ENCODE data around the gene DGAT2.

Gene DGAT2

DNA sequence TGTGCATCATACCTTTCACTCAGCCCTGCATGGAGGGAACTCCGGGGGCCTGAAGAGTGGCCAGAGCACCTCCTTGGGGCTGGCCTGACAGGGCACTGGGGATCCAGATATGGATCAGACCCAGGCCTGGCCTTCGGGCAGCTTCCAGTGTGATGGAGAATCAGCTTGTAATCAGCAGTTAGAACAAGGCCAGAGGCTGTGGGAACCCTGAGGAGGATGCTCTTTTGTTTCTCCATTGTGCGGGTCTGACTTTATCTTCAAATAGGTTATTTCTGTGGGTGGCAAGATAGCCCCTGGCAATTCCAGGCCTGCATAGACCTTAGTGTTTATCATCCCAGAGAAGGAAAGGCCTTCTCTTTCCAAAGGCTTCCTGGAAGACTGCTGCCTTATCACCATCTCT lies 12.3 kb downstream of the DGAT2 start:
- DNase-seq (ENCODE audit: low read depth, low spot score), result no peak

- no peak for DNase-seq (ENCODE audit: low read depth, low spot score)
Measured at GRCh38 chr11:75781296-75781695, 12.7 kb downstream of the DGAT2 start.

DNA sequence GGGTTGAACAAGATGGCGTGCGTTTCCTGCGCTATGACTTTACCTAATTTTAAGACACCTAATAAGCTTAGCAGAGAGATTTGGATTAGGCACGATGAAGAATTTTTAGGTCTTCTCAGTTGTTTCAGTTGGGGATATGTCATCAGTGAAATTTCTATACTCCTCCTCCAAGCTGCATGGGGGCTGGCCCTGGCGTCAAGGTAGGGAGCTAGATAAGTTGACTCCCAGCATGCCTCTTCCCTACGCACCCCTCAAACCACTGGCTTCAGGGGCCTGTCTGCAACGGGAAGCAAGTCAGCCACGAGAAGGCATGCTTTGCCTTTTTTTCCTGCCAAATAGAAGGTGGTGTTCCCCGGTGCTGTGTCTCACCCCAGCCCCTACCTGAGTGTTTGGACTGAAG lies 13.3 kb downstream of the DGAT2 start:
- DNase-seq (ENCODE audit: low read depth, low spot score), result no peak

DNA sequence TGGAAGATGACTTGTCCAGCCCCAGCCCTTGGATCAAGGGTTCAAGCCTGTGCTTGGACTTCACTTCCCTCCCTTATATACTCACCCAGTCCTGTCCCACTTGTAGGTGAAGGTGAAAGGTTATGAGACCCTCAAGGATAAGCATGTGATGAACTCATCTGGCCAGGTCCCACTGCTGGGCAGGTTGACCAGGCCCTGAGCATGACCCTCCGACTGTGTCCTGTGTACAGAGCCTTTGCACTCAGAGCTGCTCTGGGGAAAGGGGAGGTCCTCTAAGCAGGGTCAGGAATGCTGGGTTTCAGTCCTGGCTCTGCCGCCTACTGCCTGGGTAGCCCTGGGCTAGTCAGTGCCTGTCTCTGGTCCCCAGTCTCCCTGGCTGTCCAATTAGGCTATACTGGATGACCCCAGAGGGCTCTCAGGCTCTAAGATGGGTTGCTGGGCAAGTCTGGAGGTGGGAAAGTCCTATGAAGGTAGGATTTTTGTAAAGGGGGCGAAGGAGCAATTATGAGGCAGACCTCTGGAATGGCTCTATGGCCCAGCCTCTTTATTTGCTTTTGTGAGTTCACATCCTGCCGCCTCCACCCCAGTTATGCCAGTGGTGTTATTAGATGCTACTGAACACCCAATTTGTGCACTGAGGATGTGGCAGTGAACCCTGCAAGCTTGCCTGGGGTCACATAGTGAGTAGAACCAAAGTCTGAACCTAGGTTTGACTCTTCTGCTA lies 14.1 kb downstream of the DGAT2 start:
- no peak for DNase-seq (ENCODE audit: low read depth, low spot score)

GRCh38 chr11:75783416-75784084 lies 15.0 kb downstream of the DGAT2 start:
- DNase-seq (ENCODE audit: low read depth, low spot score), result no peak

GRCh38 chr11:75784085-75784478 lies 15.5 kb downstream of the DGAT2 start:
- no peak for DNase-seq (ENCODE audit: low read depth, low spot score)

DNA sequence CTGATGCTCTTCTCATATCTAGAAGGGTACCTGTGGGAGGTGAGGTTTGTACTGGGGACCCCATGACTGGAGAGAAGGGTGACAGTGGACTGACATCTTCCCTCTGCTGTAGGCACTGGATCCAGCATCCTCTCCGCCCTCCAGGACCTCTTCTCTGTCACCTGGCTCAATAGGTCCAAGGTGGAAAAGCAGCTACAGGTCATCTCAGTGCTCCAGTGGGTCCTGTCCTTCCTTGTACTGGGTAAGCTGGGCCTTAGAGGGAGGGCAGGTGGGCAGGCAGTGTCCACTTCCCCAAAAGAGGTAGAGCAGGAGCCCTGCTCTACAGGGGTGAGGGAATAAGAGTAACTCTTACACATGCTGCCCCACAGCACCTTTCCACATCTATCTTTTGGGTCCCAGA lies 15.9 kb downstream of the DGAT2 start:
- DNase-seq (ENCODE audit: low read depth, low spot score), result no peak

GRCh38 chr11:75785187-75785586 lies 16.6 kb downstream of the DGAT2 start:
- no peak for DNase-seq (ENCODE audit: low read depth, low spot score)

GRCh38 chr11:75786101-75786736 lies 17.6 kb downstream of the DGAT2 start:
- DNase-seq (ENCODE audit: low read depth, low spot score), result no peak

GRCh38 chr11:75789521-75789920 lies 20.9 kb downstream of the DGAT2 start:
- DNase-seq (ENCODE audit: low read depth, low spot score), result no peak

DNA sequence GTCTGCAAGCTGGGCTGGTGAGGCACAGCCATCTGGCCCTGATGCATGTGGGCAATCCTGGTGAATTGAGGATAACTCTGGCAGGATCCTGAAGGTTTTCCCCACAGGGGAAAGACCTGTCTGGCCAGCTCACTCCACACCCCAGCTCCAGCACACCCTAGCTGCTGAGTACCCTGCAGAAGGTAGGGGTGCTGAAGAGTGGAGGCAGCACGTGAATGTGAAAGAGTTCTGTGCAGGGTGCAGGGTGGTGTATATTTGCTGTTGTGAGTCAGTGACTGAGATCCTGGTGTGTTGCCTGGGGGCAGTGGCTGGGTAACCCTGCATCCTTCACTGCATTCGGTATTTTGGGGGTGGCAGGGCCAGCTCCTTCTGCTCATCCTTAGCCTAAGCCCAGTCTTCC lies 22.4 kb downstream of the DGAT2 start:
- DNase-seq (ENCODE audit: low read depth, low spot score), result no peak

- DNase-seq (ENCODE audit: low read depth, low spot score), result no peak
Measured at GRCh38 chr11:75792127-75792731, 23.7 kb downstream of the DGAT2 start.

DNA sequence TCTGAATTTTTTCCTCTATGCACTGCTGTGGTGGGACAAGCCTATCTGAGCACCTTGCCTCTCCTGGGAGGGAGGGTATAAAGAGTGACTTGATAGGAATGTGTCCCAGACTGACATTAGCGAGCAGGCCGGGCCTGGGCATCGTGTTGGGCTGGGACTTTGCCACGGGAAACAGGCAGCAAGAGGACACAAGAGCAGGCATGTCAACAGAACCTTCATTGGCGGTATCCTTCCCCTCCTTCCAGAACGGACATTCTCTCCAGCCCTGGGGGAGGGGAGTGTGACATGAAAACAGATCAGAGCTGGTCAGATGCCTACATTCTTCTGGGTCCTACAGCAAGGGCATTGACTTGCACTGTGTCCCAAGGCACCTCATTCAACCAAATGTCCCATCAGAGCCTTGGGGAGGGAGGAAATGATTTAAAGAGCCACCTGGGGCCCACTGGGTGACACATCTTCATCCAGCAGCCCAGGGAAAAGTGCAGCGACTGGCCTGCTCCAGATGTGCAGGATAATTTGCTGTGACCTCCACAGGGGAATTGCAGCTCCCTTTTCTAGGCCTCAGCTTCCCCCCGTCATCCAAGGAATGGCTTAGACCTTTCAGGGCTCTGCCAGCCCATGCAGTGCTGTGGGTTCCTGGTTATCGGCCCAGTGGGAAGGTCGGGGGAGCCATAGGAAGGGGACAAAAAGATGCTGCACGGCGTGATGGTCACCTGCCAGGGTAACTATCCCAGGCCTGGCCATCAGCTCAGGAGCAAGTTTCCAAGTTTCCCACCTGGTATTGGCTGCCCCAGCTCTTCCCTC lies 24.6 kb downstream of the DGAT2 start:
- no peak for DNase-seq (ENCODE audit: low read depth, low spot score)

DNA sequence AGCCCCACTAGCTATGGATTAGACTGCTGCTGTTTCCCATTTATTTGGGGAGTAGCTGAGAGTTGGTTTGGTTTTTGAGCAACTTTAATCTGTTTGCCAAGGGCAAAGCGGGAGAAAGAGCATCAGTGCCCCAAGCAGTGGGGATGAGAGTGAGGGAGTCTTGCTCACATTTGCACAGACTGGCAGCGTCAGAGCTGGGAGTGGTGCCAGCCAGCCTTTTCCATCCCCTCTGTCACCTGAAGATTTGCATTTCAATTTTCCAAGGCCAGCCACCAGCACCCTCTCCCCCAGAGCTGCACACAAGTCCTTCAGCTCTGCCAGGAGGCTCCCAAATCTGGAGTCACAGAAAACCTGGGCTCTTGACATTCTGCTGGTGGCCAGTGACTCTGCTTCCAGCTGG lies 25.4 kb downstream of the DGAT2 start:
- DNase-seq (ENCODE audit: low read depth, low spot score), result no peak

- DNase-seq (ENCODE audit: low read depth, low spot score), result no peak
Measured at GRCh38 chr11:75795276-75796090, 26.9 kb downstream of the DGAT2 start.

DNA sequence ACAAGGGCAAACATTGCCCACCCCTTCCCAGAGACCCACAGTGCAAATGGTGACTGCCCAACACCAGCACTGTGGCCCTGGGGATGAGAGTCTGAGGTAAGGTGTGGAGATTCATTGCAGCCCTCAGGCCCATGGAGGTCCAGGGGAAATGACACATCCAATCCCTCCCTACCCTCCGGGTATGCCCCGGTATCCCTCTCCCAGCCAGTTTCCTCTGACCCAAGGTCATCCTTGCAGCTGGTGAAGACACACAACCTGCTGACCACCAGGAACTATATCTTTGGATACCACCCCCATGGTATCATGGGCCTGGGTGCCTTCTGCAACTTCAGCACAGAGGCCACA lies 27.5 kb downstream of the DGAT2 start:
- no peak for DNase-seq (ENCODE audit: low read depth, low spot score)

DNA sequence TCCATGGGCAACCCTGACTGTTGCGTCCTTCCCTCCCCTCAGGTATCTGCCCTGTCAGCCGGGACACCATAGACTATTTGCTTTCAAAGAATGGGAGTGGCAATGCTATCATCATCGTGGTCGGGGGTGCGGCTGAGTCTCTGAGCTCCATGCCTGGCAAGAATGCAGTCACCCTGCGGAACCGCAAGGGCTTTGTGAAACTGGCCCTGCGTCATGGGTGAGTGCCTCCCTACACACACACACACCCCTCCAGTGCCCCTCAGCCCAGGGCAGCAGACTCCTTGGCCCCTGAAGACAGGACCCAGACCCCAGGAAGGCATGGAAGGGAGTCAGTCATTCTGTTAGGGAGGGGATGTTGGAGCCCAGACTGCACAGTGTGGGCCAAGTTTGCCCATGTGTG lies 28.5 kb downstream of the DGAT2 start:
- DNase-seq (ENCODE audit: low read depth, low spot score), result no peak

- DNase-seq (ENCODE audit: low read depth, low spot score), result no peak
Measured at GRCh38 chr11:75797792-75798191, 29.2 kb downstream of the DGAT2 start.

- DNase-seq (ENCODE audit: low read depth, low spot score), result no peak
Measured at GRCh38 chr11:75800136-75800675, 31.6 kb downstream of the DGAT2 start.

DNA sequence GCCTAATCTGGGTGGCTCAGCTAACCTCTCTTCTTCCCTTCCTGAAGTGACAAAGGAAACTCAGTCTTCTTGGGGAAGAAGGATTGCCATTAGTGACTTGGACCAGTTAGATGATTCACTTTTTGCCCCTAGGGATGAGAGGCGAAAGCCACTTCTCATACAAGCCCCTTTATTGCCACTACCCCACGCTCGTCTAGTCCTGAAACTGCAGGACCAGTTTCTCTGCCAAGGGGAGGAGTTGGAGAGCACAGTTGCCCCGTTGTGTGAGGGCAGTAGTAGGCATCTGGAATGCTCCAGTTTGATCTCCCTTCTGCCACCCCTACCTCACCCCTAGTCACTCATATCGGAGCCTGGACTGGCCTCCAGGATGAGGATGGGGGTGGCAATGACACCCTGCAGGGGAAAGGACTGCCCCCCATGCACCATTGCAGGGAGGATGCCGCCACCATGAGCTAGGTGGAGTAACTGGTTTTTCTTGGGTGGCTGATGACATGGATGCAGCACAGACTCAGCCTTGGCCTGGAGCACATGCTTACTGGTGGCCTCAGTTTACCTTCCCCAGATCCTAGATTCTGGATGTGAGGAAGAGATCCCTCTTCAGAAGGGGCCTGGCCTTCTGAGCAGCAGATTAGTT lies 32.3 kb downstream of the DGAT2 start:
- no peak for DNase-seq (ENCODE audit: low read depth, low spot score)

Data from activated naive CD8-positive, alpha-beta T cell treated with anti-CD3 and anti-CD28 coated beads, Interleukin-2, amount 50 U/mL, for 16 hours (primary cell).